Panc1 (cell line): ENCODE data around the gene PTPN22. TPM values are rescaled to one million over a fixed set of nuclear protein-coding genes. Genes with fewer than 3 reads are reported as not detected.

Source experiments
- ATAC-seq: fragments of 200-7000 bp; cut with Tn5 transposase; 2 replicates; pipeline ENCODE4 v1.9.1; 2020; ENCODE audit warnings: mild to moderate bottlenecking, moderate library complexity
- BruUV-seq: library from RNA; stranded (reverse); fragments of 400-500 nt; replicated peaks from 2 replicates; lab custom pipeline; 2021; lab: Mats Ljungman, UMichigan
- CTCF ChIA-PET: fragments of 300-600 bp; sonication (Branson Sonifier 250); formaldehyde crosslinking; loops from one replicate; lab custom pipeline; 2022; ENCODE audit warnings: antibody characterized with exemption; lab: Charles Lee
- POLR2A ChIA-PET: fragments of 300-600 bp; sonication (Branson Sonifier 250); formaldehyde crosslinking; loops from one replicate; lab custom pipeline; 2022; ENCODE audit warnings: antibody characterized with exemption; lab: Charles Lee
- DNase-seq: peaks from one replicate; pipeline ENCODE4 v3.0.0-alpha.2; 2010; ENCODE audit warnings: low read depth, low spot score
- H3K27ac ChIP-seq: 2 replicates; pipeline ENCODE4 v1.5.1; 2011; ENCODE audit warnings: mild to moderate bottlenecking, low read length, inconsistent platforms
- H3K27me3 ChIP-seq: fragments of 200-500 bp; sonication (Bioruptor generic); 2 replicates; pipeline ENCODE4 v1.6.0; 2014; ENCODE audit warnings: low read length, inconsistent platforms; ENCODE audit not compliant: control insufficient read depth, insufficient read depth
- H3K36me3 ChIP-seq: fragments of 200-500 bp; sonication (Bioruptor generic); 2 replicates; pipeline ENCODE4 v1.5.1; 2014; ENCODE audit warnings: inconsistent platforms, mild to moderate bottlenecking, low read length, moderate library complexity; ENCODE audit not compliant: control insufficient read depth, insufficient read depth
- H3K4me1 ChIP-seq: 2 replicates; pipeline ENCODE4 v1.5.1; 2011; ENCODE audit warnings: inconsistent platforms, mild to moderate bottlenecking, low read length, moderate library complexity; ENCODE audit not compliant: control insufficient read depth, insufficient read depth
- H3K4me3 ChIP-seq, 2 experiments: 2 replicates each; pipeline ENCODE4 v1.5.1; 2011 to 2012; ENCODE audit warnings: low read depth in 2 of 2, low read length in 2 of 2, mild to moderate bottlenecking in 2 of 2, inconsistent platforms in 1 of 2, moderate library complexity in 1 of 2
- H3K9me3 ChIP-seq: fragments of 200-500 bp; sonication (Bioruptor generic); 2 replicates; pipeline ENCODE4 v1.5.1; 2014; ENCODE audit warnings: low read depth, mild to moderate bottlenecking, inconsistent platforms, low read length, moderate library complexity; ENCODE audit not compliant: control insufficient read depth, insufficient read depth
- CTCF ChIP-seq: fragments of 450-650 bp; IDR thresholded peaks from 2 replicates; pipeline ENCODE4 v1.5.1; 2017; ENCODE audit warnings: mild to moderate bottlenecking
- POLR2AphosphoS5 ChIP-seq: IDR thresholded peaks from 2 replicates; pipeline ENCODE4 v1.6.1; 2012; ENCODE audit warnings: mild to moderate bottlenecking, low read depth, low read length, moderate library complexity
- REST ChIP-seq, 2 experiments: IDR thresholded peaks; 2 replicates each; pipeline ENCODE4 v1.6.1; 2011 to 2012; ENCODE audit warnings: low read depth in 2 of 2, control low read depth in 1 of 2, low read length in 1 of 2, mild to moderate bottlenecking in 1 of 2, moderate library complexity in 1 of 2; ENCODE audit not compliant: insufficient read depth in 1 of 2
- SIN3A ChIP-seq: IDR thresholded peaks from 2 replicates; pipeline ENCODE4 v1.6.1; 2012; ENCODE audit warnings: low read depth, mild to moderate bottlenecking, low read length, moderate library complexity, borderline replicate concordance; ENCODE audit not compliant: insufficient read depth
- TCF7L2 ChIP-seq: IDR thresholded peaks from 2 replicates; pipeline ENCODE4 v1.6.1; 2011; ENCODE audit warnings: mild to moderate bottlenecking, low read depth, low read length, inconsistent platforms
- in situ Hi-C: cut with HindIII; loops from 2 replicates; pipeline ENCODE4 v1.10.0; 2016; ENCODE audit warnings: low sequenced_read_pairs, low pct_unique_long_range_greater_than_20kb
- intact Hi-C: fragments of 100-400 bp; cut with micrococcal nuclease; formaldehyde crosslinking; loops from one replicate; pipeline ENCODE4 v1.10.0; 2022; ENCODE audit not compliant: unreplicated experiment
- total RNA-seq: library from RNA; stranded (reverse); gene quantifications from one replicate; pipeline ENCODE4 v1.2.1, GENCODE V29; 2021; ENCODE audit not compliant: unreplicated experiment

The PTPN22 gene
- total RNA-seq, 1 experiment from 2014 or later = not detected

- Histone ChIP-seq H3K4me3 (no peak overlapping the region), H3K27me3 (no peaks in the 10 kb centered on the region), H3K36me3 (no peaks in the 10 kb centered on the region), H3K27ac (peak overlapping the region; percentile 1; the same call in 1 of the 2 replicates), H3K9me3 (no peaks in the 10 kb centered on the region), H3K4me1 (peaks cover 15% of the 10 kb centered on the region)
- intact Hi-C loops = no loop called here
- ChIA-PET POLR2A (interaction anchor here (0.6 kb wide), 2 partner anchors 10 to 44 kb away, joined by 3 to 5 read pairs; no protein-coding TSS in a partner anchor), CTCF (interaction anchor here (0.7 kb wide), 1 partner anchor 64 kb away, joined by 3 read pairs; no protein-coding TSS in a partner anchor)
- no TSS peak for BruUV-seq
- ATAC-seq (peak; percentile 58; the same call in 1 of the 2 replicates), DNase-seq (no peak)
- in situ Hi-C loops = no loop called here
- TF ChIP-seq SIN3A (no peak), TCF7L2 (no peak), REST (IDR thresholded peaks at IDR 0.05; ENCODE audit: insufficient read depth in 1 of 2, low read depth in 2 of 2, low read length in 1 of 2) (no peak), POLR2AphosphoS5 (no peak), CTCF (no peak)
Observed at GRCh38 chr1:113804421-113805255, 66.9 kb downstream of the PTPN22 start.

GRCh38 chr1:113802367-113803007 is 69.0 kb downstream of the PTPN22 start:
- ChIA-PET CTCF (no interaction called here), POLR2A (no interaction called here)
- Histone ChIP-seq H3K4me1 (peaks cover 9% of the 10 kb centered on the region), H3K27me3 (no peaks in the 10 kb centered on the region), H3K36me3 (peaks cover under 1% of the 10 kb centered on the region; the same call in 1 of the 2 replicates), H3K4me3 (no peak overlapping the region), H3K9me3 (no peaks in the 10 kb centered on the region), H3K27ac (no peak overlapping the region)
- TF ChIP-seq POLR2AphosphoS5 = no peak
- no peak for TF ChIP-seq SIN3A
- no peak for TF ChIP-seq TCF7L2
- no peak for TF ChIP-seq CTCF
- no peak for TF ChIP-seq REST (IDR thresholded peaks at IDR 0.05; ENCODE audit: insufficient read depth in 1 of 2, low read depth in 2 of 2, low read length in 1 of 2)
- in situ Hi-C loops = no loop called here
- DNase-seq (no peak), ATAC-seq (no peak)
- BruUV-seq = no TSS peak
- intact Hi-C loops = no loop called here
